ENCODE measurements around the gene PARK7. TPM values are rescaled to one million over a fixed set of nuclear protein-coding genes. Genes with fewer than 3 reads are reported as not detected.
"Not testable (repeated sequence)": the region's sequence is repeated elsewhere in the genome, so short reads cannot be mapped to it uniquely, and the experiment has no call there.

Gene PARK7
- 231 and 297 TPM in 2 replicates for total RNA-seq (2014; rRNA removed; shearing (Covaris generic))

- peak; percentile 99 for DNase-seq (ENCODE audit: low read depth)
Observed at GRCh38 chr1:7961216-7962013, at the start of gene PARK7. TSS of gene PARK7 (plus strand) at chr1:7961711. CDS start at chr1:7962786, 1,075 bp downstream.

DNA sequence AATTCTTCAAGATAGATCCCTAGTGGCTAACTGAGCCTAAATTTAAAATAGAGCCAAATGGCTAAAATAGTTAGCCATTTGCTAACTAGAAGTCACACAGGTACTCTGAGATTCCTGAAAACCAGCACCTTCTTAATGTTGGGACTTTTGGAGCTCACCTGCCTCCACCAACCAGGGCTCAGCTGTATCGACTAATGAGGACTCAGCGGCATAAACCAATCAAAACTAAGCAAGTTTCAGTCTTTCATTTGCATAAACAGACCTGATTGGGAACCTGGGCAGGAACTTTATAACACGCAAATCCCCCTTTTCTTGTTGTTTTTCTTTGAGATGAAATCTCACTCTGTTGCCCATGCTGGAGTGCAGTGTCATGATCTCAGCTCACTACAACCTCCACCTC is 49.4 kb upstream of the PARK7 start:
- DNase-seq (ENCODE audit: low read depth), result no peak

GRCh38 chr1:7912743-7913557 is 48.6 kb upstream of the PARK7 start:
- DNase-seq (ENCODE audit: low read depth), result no peak

DNA sequence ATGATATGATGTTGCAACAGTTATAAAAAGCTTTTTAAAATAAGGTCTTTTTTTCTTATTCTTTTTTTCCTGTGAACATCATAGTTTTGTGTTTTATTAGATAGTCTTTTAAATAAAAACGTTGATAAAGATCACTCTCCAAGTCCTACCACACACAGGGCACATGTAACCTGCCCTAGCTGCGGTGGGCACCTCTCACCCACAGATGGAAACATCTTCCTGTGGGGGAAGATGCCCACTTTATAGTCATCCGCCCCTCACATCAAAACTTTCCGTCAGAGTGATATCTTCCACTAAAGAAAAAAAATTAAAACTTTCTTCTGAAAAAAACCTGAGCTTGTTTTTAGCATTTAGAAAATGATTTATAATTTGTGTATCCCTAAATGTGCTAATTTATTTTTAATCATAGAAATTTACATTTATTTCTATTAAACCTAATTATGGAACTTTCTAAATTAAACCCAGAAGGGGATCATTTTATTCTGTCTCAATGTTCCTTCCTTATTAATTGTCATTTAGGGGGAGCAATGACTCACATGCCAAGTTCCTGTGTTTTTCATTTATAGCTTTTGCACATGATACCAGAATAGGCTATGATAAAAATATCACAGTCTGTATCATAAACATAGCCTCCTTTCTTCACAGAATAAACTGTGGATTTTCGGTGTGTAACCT is 45.5 kb upstream of the PARK7 start:
- no peak for DNase-seq (ENCODE audit: low read depth)

DNA sequence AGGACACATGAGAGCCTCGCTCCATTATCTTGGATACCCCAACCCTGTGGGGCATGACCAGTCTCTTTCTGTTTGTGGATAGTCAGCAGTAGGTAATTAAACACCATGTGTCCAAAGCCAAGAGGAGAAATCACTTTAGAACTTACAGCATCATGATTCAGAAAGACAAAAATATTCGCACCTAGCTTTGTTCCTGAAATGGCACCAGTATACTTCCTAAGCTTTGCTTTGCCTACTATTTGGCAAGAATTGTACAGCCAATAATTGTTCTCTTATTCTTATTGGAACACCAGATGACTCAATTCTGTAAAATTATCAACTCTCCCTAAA is 45.0 kb upstream of the PARK7 start:
- DNase-seq (ENCODE audit: low read depth), result no peak

- DNase-seq (ENCODE audit: low read depth), result not testable (repeated sequence)
Observed at GRCh38 chr1:7917971-7918370, 43.5 kb upstream of the PARK7 start.

GRCh38 chr1:7919880-7920279 is 41.6 kb upstream of the PARK7 start:
- DNase-seq (ENCODE audit: low read depth), result no peak

DNA sequence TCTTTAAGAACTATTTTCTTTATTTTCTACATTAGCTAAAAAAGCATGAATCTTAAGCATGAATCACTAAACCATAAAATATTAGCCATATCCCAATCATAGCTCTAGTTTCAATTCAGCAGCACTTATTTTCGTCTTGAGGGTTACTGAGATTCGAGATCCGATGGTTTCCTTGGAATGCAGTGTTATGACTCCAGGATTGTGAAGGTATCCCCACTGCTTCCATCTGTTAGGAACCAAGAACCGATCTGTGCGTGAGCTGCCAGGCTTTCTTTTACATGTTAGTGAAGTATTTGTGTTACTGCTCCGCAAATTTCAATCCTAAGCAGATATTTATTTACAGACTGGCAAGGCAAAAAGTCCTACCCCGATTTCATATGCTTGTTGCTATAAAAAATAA is 39.7 kb upstream of the PARK7 start:
- DNase-seq (ENCODE audit: low read depth), result peak; percentile 36

- DNase-seq (ENCODE audit: low read depth), result peak; percentile 83
Observed at GRCh38 chr1:7922301-7922700, 39.2 kb upstream of the PARK7 start.

- not testable (repeated sequence) for DNase-seq (ENCODE audit: low read depth)
Observed at GRCh38 chr1:7927061-7927460, 34.5 kb upstream of the PARK7 start.

GRCh38 chr1:7928247-7928646 is 33.3 kb upstream of the PARK7 start:
- DNase-seq (ENCODE audit: low read depth), result no peak

DNA sequence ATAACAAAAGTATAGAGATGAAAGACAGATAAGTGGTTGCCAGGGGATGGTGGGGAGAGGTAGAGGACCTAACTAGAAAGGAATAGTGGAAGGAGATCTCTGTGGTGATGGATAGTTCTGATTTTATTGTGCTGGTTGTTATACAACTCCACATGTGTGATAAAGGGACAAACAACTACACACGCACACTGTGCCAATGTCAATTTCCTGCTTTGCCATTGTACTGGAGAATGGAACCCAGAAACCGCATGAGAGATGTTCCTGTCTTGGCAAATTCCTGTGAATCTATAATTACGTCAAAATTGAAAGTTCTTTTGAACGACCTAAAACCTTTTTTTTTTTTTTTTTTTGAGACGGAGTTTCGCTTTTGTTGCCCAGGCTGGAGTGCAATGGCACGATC is 31.9 kb upstream of the PARK7 start:
- DNase-seq (ENCODE audit: low read depth), result peak; percentile 23

- DNase-seq (ENCODE audit: low read depth), result no peak
Observed at GRCh38 chr1:7930645-7931445, 30.7 kb upstream of the PARK7 start.

DNA sequence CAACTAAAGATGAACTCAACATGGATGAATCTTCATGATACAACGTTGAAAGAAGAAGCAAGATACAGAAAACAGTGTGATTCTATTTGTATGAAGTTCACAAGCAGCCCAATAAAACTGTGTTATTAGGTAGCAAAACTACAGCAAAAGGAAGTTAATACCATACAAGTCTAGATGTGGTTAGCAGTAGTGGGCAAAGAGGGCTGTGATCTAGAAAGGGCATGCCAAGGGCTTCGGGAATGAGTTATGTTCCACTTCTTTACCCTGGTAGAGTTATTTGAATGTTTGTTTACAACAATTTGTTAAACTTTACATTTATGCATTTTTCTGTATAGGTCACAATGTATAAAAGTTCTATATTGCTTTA is 30.1 kb upstream of the PARK7 start:
- no peak for DNase-seq (ENCODE audit: low read depth)

DNA sequence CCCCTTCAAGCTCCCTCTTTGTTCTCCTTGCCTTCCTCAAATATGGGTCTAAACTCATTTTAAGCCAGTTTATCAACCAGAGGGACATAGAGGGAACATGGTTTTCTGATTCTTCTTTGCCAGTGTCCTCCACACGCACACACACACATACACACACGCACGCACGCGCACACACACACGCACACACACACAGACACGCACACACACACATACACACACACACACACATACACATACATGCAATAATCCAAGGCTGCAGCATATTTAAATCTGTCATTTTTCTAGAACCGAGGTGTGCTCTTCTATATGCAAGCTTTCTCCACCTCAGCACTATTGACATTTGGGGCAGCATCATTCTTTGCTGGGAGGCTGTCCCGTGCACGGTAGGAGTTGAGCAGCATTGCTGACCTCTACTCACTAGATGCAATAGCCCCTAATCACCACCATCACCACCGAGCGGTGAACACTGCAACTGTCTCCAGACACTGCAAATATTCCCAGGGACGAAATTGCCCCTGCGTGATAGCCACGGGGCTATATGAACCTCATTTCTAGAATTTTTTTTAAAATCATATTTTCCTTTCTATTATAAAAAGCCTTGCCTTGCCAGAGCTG is 28.9 kb upstream of the PARK7 start:
- no peak for DNase-seq (ENCODE audit: low read depth)

- DNase-seq (ENCODE audit: low read depth), result no peak
Observed at GRCh38 chr1:7938070-7938469, 23.4 kb upstream of the PARK7 start.

- DNase-seq (ENCODE audit: low read depth), result no peak
Observed at GRCh38 chr1:7940034-7940433, 21.5 kb upstream of the PARK7 start.

DNA sequence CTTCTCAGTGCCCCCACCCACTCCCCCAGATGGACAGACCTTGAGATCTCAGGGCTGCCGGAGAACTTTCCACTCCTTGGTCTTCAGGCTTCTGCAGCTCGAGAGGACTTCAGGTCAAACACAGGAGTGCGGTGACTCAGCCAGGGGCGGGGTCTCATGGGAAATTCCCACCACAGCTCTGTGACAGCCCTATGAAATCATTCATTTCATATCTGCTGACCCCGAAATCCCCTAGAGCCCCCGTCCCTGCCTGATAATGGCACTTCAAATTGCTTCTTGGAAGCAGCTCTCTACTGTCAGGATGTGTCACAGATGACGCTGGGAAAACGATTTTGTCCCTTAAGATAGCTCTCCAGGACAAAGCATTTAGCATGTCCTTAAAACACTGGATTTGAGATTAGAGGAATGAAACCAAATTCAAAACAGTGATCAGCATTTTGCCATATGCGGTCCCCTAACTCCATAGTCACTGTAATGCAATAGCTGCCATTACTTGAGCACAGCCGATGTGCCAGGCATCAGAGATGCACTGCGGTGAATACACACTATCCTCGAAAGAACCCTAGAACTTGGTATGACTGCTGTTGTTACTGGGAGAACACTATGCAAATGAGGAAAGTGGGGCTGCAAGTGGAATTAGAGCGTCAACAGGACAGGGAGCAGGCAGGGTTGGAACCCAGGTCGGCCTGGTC is 20.6 kb upstream of the PARK7 start, which contains the start of gene TNFRSF9:
Gene TNFRSF9, minus strand, starts transcription at position 95 of the 692 bp plus-strand sequence. CDS start 845 bp downstream, outside the sequence.
- DNase-seq (ENCODE audit: low read depth), result peak; percentile 70

- peak; percentile 77 for DNase-seq (ENCODE audit: low read depth)
Observed at GRCh38 chr1:7941437-7941793, 20.1 kb upstream of the PARK7 start.

DNA sequence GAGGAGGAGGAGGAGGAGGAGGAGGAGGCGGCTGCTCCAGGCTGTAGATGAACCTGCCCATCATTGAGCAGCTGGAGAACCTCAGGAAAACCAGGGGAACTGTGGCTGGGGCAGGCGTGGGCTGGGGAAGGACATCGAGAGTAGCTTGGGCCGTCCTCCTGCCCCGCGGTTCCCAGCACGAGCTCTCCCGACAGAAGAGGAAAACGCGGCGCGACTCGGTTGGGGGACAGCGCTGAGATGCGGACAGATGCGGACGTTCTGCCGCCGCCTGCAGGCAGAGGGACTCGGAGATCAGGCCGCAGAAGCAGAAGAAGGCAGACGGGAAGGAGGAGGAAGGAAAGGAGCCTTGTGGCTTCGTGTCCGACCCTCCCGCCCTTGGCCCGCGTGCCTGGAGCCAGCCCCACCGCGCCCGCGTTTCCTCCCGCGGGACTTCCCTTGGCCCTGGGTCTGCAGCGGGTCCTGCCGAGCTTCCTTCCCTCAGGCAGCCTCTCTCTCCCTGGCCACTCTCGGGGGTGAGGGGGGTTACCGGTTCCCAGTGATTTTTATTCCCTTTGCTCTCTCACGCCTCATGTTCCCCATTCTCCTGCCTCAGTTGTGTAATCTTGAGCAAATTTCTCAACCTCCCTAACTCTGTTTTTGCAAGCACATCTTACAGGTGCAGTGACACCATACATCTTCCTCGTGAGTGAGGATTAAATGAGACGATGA is 19.1 kb upstream of the PARK7 start:
- DNase-seq (ENCODE audit: low read depth), result peak; percentile 29

All from M059J (cell line).